Skin epidermis (tissue), 12 donors: ENCODE results near the gene OR52W1.
A peak's percentile ranks its signal among the peaks of the same experiment; 100 is the strongest.
"Not testable (repeated sequence)": the region's sequence is repeated elsewhere in the genome, so short reads cannot be mapped to it uniquely, and the experiment has no call there.

ENCODE experiments used
- H3K27ac ChIP-seq, 21 experiments: fragments of 200-600 bp; sonication (generic) in 11 of 21; one replicate each; pipeline ENCODE4 v1.5.0; 2020; ENCODE audit warnings: mild to moderate bottlenecking in 3 of 21, inconsistent platforms in 2 of 21, moderate library complexity in 2 of 21
- H3K4me3 ChIP-seq, 7 experiments: fragments of 200-600 bp; sonication (generic) in 2 of 7; one replicate each; pipeline ENCODE4 v1.5.0; 2020; ENCODE audit warnings: inconsistent platforms in 2 of 7, mild to moderate bottlenecking in 2 of 7, moderate library complexity in 1 of 7

The OR52W1 gene

DNA sequence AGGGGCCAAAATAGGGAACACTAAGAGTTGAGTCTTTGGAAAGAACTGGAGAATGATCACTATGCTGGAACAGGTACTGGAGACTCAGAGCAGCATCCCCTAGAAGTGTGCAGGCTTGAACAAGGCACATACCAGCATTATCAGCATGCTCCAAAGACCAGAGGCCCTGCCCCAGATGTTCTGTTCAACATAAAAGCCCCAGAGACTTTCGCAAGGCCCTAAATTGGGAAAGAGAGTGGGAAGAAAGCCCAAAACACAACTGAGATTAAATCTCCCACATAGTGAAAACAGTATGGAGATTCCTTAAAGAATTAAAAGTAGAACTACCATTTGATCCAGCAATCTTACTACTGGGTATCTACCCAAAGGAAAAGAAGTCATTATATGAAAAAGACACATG lies 49.2 kb downstream of the OR52W1 start:
- H3K27ac ChIP-seq = peak overlapping the region in 2 of 21 experiments; percentile 30 to 35
- no peak overlapping the region for H3K4me3 ChIP-seq

DNA sequence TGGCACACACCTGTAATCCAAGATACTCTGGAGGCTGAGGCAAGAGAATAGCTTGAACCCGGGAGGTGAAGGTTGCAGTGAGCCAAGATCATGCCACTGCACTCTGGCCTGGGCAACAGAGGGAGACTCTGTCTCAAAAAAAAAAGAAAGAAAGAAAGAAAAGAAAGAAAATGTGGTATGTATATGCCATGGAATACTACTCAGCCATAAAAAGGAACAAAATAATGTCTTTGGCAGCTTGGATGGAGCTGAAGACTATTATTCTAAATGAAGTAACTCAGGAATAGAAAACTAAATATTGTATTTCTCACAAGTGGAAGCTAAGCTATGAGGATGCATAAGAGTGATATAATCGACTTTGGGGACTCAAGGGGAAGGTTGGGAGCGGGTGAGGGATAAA lies 49.9 kb downstream of the OR52W1 start:
- peak overlapping the region in 4 of 21 experiments; percentile 24 to 35 (median 32) for H3K27ac ChIP-seq
- not testable (repeated sequence) for H3K4me3 ChIP-seq
